LNCaP clone FGC (cell line): ENCODE results near the gene SMIM11.
"Not testable (repeated sequence)": the region's sequence is repeated elsewhere in the genome, so short reads cannot be mapped to it uniquely, and the experiment has no call there.

Source experiments
- DNase-seq: peaks from one replicate; pipeline ENCODE4 v3.0.0-alpha.2; 2011; ENCODE audit warnings: low read depth
- H3K4me3 ChIP-seq: 2 replicates; pipeline ENCODE4 v1.5.1; 2011; ENCODE audit warnings: mild to moderate bottlenecking, low read depth, low read length, control low read depth

The SMIM11 gene

GRCh38 chr21:34383724-34384415 lies 8.6 kb downstream of the SMIM11 start:
- not testable (repeated sequence) for H3K4me3 ChIP-seq, DNase-seq

- DNase-seq, H3K4me3 ChIP-seq: not testable (repeated sequence)
Observed at GRCh38 chr21:34400522-34400921, 25.2 kb downstream of the SMIM11 start.

GRCh38 chr21:34404742-34405141 lies 29.4 kb downstream of the SMIM11 start:
- DNase-seq, H3K4me3 ChIP-seq: not testable (repeated sequence)

- not testable (repeated sequence) for DNase-seq, H3K4me3 ChIP-seq
Observed at GRCh38 chr21:34405686-34406085, 30.4 kb downstream of the SMIM11 start.

- DNase-seq, H3K4me3 ChIP-seq: not testable (repeated sequence)
Observed at GRCh38 chr21:34406102-34406501, 30.8 kb downstream of the SMIM11 start.

GRCh38 chr21:34406676-34407075 lies 31.4 kb downstream of the SMIM11 start:
- H3K4me3 ChIP-seq, DNase-seq: not testable (repeated sequence)

GRCh38 chr21:34407294-34407693 lies 32.0 kb downstream of the SMIM11 start:
- not testable (repeated sequence) for H3K4me3 ChIP-seq, DNase-seq

GRCh38 chr21:34417448-34418077 lies 42.3 kb downstream of the SMIM11 start:
- not testable (repeated sequence) for DNase-seq, H3K4me3 ChIP-seq

GRCh38 chr21:34423805-34424204 lies 48.5 kb downstream of the SMIM11 start, which contains the start of gene SMIM34:
SMIM34 (minus strand) TSS chr21:34423951; CDS start chr21:34423839, 112 bp downstream.
- H3K4me3 ChIP-seq, DNase-seq: not testable (repeated sequence)

GRCh38 chr21:34427339-34427738 lies 52.0 kb downstream of the SMIM11 start:
- not testable (repeated sequence) for DNase-seq, H3K4me3 ChIP-seq

GRCh38 chr21:34428441-34428840 lies 53.1 kb downstream of the SMIM11 start:
- not testable (repeated sequence) for H3K4me3 ChIP-seq, DNase-seq

GRCh38 chr21:34429710-34430109 lies 54.4 kb downstream of the SMIM11 start:
- not testable (repeated sequence) for H3K4me3 ChIP-seq, DNase-seq
